ENCODE measurements around the gene CHST11.

GRCh38 chr12:104805186-104805585, 348.4 kb downstream of the CHST11 start:
- TF ChIP-seq ZNF354B (CRISPR knock-in tag; IDR thresholded peaks at IDR 0.05) (no peak), POLR2A (conservative IDR thresholded peaks at IDR 0.05) (no peak), TEAD4 (IDR thresholded peaks at IDR 0.05; ENCODE audit: low read length) (no peak), TEAD4 (CRISPR knock-in tag; IDR thresholded peaks at IDR 0.05; ENCODE audit: borderline replicate concordance) (no peak), FOXJ2 (tag; IDR thresholded peaks at IDR 0.05) (no peak), ZBTB33 (CRISPR knock-in tag; IDR thresholded peaks at IDR 0.05) (no peak), DNMT1 (IDR thresholded peaks at IDR 0.05) (no peak), ZNF165 (CRISPR knock-in tag; IDR thresholded peaks at IDR 0.05; ENCODE audit: borderline replicate concordance) (no peak), REST (IDR thresholded peaks at IDR 0.05; ENCODE audit: borderline replicate concordance) (no peak), REST (CRISPR knock-in tag; IDR thresholded peaks at IDR 0.05; ENCODE audit: low read depth) (no peak), FOXK2 (conservative IDR thresholded peaks at IDR 0.05 in 1 of 2, IDR thresholded peaks at IDR 0.05 in 1 of 2; ENCODE audit: low read depth in 2 of 2) (no peak), RAD21 (CRISPR knock-in tag; conservative IDR thresholded peaks at IDR 0.05 in 1 of 2, IDR thresholded peaks at IDR 0.05 in 1 of 2) (no peak)
- TF ChIP-seq, protein P1, sequence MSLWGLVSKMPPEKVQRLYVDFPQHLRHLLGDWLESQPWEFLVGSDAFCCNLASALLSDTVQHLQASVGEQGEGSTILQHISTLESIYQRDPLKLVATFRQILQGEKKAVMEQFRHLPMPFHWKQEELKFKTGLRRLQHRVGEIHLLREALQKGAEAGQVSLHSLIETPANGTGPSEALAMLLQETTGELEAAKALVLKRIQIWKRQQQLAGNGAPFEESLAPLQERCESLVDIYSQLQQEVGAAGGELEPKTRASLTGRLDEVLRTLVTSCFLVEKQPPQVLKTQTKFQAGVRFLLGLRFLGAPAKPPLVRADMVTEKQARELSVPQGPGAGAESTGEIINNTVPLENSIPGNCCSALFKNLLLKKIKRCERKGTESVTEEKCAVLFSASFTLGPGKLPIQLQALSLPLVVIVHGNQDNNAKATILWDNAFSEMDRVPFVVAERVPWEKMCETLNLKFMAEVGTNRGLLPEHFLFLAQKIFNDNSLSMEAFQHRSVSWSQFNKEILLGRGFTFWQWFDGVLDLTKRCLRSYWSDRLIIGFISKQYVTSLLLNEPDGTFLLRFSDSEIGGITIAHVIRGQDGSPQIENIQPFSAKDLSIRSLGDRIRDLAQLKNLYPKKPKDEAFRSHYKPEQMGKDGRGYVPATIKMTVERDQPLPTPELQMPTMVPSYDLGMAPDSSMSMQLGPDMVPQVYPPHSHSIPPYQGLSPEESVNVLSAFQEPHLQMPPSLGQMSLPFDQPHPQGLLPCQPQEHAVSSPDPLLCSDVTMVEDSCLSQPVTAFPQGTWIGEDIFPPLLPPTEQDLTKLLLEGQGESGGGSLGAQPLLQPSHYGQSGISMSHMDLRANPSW (CRISPR knock-in tag; IDR thresholded peaks at IDR 0.05), result no peak
- TF ChIP-seq, protein P2, sequence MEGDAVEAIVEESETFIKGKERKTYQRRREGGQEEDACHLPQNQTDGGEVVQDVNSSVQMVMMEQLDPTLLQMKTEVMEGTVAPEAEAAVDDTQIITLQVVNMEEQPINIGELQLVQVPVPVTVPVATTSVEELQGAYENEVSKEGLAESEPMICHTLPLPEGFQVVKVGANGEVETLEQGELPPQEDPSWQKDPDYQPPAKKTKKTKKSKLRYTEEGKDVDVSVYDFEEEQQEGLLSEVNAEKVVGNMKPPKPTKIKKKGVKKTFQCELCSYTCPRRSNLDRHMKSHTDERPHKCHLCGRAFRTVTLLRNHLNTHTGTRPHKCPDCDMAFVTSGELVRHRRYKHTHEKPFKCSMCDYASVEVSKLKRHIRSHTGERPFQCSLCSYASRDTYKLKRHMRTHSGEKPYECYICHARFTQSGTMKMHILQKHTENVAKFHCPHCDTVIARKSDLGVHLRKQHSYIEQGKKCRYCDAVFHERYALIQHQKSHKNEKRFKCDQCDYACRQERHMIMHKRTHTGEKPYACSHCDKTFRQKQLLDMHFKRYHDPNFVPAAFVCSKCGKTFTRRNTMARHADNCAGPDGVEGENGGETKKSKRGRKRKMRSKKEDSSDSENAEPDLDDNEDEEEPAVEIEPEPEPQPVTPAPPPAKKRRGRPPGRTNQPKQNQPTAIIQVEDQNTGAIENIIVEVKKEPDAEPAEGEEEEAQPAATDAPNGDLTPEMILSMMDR (IDR thresholded peaks at IDR 0.05 in 2 of 3, conservative IDR thresholded peaks at IDR 0.05 in 1 of 3; ENCODE audit: insufficient read depth in 2 of 3, low read depth in 1 of 3, low read length in 3 of 3), result no peak
